HepG2 (cell line): Measurements from ENCODE around the gene DHX16. TPM values are rescaled to one million over a fixed set of nuclear protein-coding genes. Genes with fewer than 3 reads are reported as not detected.

Experiments used
- AKAP8 ChIP-seq: sonication (generic); formaldehyde crosslinking; IDR thresholded peaks from 2 replicates; pipeline ENCODE4 v1.5.1; 2020; ENCODE audit warnings: mild to moderate bottlenecking, missing genetic modification reagents
- ATRX ChIP-seq: sonication (generic); formaldehyde crosslinking; IDR thresholded peaks from 2 replicates; pipeline ENCODE4 v1.4.0; 2020; ENCODE audit warnings: missing genetic modification reagents, borderline replicate concordance
- DNMT3B ChIP-seq: conservative IDR thresholded peaks from 2 replicates; pipeline ENCODE4 v1.6.1; 2016; ENCODE audit warnings: missing biosample characterization, control low read depth
- ERF ChIP-seq: IDR thresholded peaks from 2 replicates; pipeline ENCODE4 v1.6.1; 2018; ENCODE audit warnings: missing biosample characterization, missing genetic modification reagents
- ESRRA ChIP-seq: sonication (generic); formaldehyde crosslinking; IDR thresholded peaks from 2 replicates; pipeline ENCODE4 v1.5.1; 2020; ENCODE audit warnings: mild to moderate bottlenecking, low read depth, missing genetic modification reagents
- GPN1 ChIP-seq: sonication (generic); formaldehyde crosslinking; IDR thresholded peaks from 2 replicates; pipeline ENCODE4 v1.5.1; 2020; ENCODE audit warnings: missing genetic modification reagents, borderline replicate concordance
- HNRNPUL1 ChIP-seq: fragments of 200-400 bp; formaldehyde crosslinking; IDR thresholded peaks from 2 replicates; pipeline ENCODE4 v1.6.1; 2017; ENCODE audit warnings: low read depth, mild to moderate bottlenecking, low read length, moderate library complexity
- HOXA7 ChIP-seq: sonication (generic); formaldehyde crosslinking; IDR thresholded peaks from 2 replicates; pipeline ENCODE4 v1.8.1; 2022; ENCODE audit warnings: mild to moderate bottlenecking, missing genetic modification reagents, moderate library complexity
- KDM3A ChIP-seq: IDR thresholded peaks from 2 replicates; pipeline ENCODE4 v1.6.1; 2018; ENCODE audit warnings: low read depth, missing compliant biosample characterization
- NAIF1 ChIP-seq: sonication (generic); formaldehyde crosslinking; IDR thresholded peaks from 2 replicates; pipeline ENCODE4 v1.5.0; 2020; ENCODE audit warnings: mild to moderate bottlenecking, missing genetic modification reagents, borderline replicate concordance
- NR2F1 ChIP-seq, 2 experiments: fragments of 450-650 bp in 1 of 2; formaldehyde crosslinking in 1 of 2; IDR thresholded peaks; 2 replicates each; pipeline versions ENCODE4 v1.5.0 to v1.6.1; 2016 to 2020; ENCODE audit warnings: mild to moderate bottlenecking in 1 of 2, missing compliant biosample characterization in 1 of 2, missing genetic modification reagents in 1 of 2, moderate library complexity in 1 of 2
- PAX8 ChIP-seq: sonication (generic); formaldehyde crosslinking; IDR thresholded peaks from 2 replicates; pipeline ENCODE4 v1.8.0; 2022; ENCODE audit warnings: mild to moderate bottlenecking, missing genetic modification reagents, borderline replicate concordance
- REXO4 ChIP-seq: sonication (generic); formaldehyde crosslinking; IDR thresholded peaks from 2 replicates; pipeline ENCODE4 v1.8.0; 2022; ENCODE audit warnings: missing genetic modification reagents, mild to moderate bottlenecking, borderline replicate concordance
- SRSF9 ChIP-seq: fragments of 200-400 bp; formaldehyde crosslinking; IDR thresholded peaks from 2 replicates; pipeline ENCODE4 v1.6.1; 2018; ENCODE audit warnings: borderline replicate concordance, mild to moderate bottlenecking, low read depth, low read length; ENCODE audit not compliant: insufficient read depth, poor library complexity, severe bottlenecking
- SRY ChIP-seq: sonication (generic); formaldehyde crosslinking; IDR thresholded peaks from 2 replicates; pipeline ENCODE4 v1.8.0; 2022; ENCODE audit warnings: mild to moderate bottlenecking, missing genetic modification reagents
- ZBTB26 ChIP-seq: IDR thresholded peaks from 2 replicates; pipeline ENCODE4 v1.6.1; 2016; ENCODE audit warnings: missing compliant biosample characterization, missing genetic modification reagents, borderline replicate concordance
- ZFAT ChIP-seq: sonication (generic); formaldehyde crosslinking; conservative IDR thresholded peaks from 2 replicates; pipeline ENCODE4 v1.8.1; 2023; ENCODE audit warnings: missing genetic modification reagents, inconsistent platforms
- ZNF260 ChIP-seq: sonication (generic); formaldehyde crosslinking; IDR thresholded peaks from 2 replicates; pipeline ENCODE4 v1.4.0; 2020; ENCODE audit warnings: missing genetic modification reagents, low read depth, mild to moderate bottlenecking, borderline replicate concordance
- ZNF75D ChIP-seq: sonication (generic); formaldehyde crosslinking; IDR thresholded peaks from 2 replicates; pipeline ENCODE4 v1.8.1; 2023; ENCODE audit warnings: missing genetic modification reagents, mild to moderate bottlenecking, borderline replicate concordance
- ZNF83 ChIP-seq: sonication (generic); formaldehyde crosslinking; IDR thresholded peaks from 2 replicates; pipeline ENCODE4 v1.4.0; 2020; ENCODE audit warnings: missing genetic modification reagents, mild to moderate bottlenecking, borderline replicate concordance
- ZNF839 ChIP-seq: sonication (generic); formaldehyde crosslinking; IDR thresholded peaks from 2 replicates; pipeline ENCODE4 v1.4.0; 2020; ENCODE audit warnings: missing genetic modification reagents, mild to moderate bottlenecking, borderline replicate concordance
- polyA plus RNA-seq, 8 experiments: library from polyadenylated mRNA; depleted of rRNA in 3 of 8; stranded (reverse) in 7 of 8; unstranded in 1 of 8; fragments of >200 nt; fragmentation: Illumina TruSeq in 4 of 8; extraction: Trizol in 4 of 8; gene quantifications; 2 replicates each; pipeline versions ENCODE4 v1.2.1 to v1.2.3, GENCODE V29; 2011 to 2016; ENCODE audit warnings: low read depth in 4 of 8, missing spikeins in 1 of 8, mixed read lengths in 1 of 8; ENCODE audit not compliant: insufficient read depth in 1 of 8
- total RNA-seq, 5 experiments: library from RNA; depleted of rRNA; stranded (reverse); fragments of >200 nt; fragmentation: Illumina TruSeq; extraction: Trizol; gene quantifications; 2 replicates each; pipeline ENCODE4 v1.2.3, GENCODE V29; 2016; ENCODE audit warnings: low read depth in 1 of 5
- TF ChIP-seq, protein P1 (sequence below): sonication (generic); formaldehyde crosslinking; IDR thresholded peaks from 2 replicates; pipeline ENCODE4 v1.8.1; 2023; ENCODE audit warnings: mild to moderate bottlenecking, missing genetic modification reagents
- TF ChIP-seq, protein P2 (sequence below): sonication (generic); formaldehyde crosslinking; IDR thresholded peaks from 2 replicates; pipeline ENCODE4 v1.4.0; 2020; ENCODE audit warnings: mild to moderate bottlenecking, missing genetic modification reagents

DHX16 gene
- total and polyA plus RNA-seq, 2 of the 13 experiments (the other 11 are each of a cell fraction or from before 2014, with no cell fraction given): 57.0 to 58.5 TPM

DNA sequence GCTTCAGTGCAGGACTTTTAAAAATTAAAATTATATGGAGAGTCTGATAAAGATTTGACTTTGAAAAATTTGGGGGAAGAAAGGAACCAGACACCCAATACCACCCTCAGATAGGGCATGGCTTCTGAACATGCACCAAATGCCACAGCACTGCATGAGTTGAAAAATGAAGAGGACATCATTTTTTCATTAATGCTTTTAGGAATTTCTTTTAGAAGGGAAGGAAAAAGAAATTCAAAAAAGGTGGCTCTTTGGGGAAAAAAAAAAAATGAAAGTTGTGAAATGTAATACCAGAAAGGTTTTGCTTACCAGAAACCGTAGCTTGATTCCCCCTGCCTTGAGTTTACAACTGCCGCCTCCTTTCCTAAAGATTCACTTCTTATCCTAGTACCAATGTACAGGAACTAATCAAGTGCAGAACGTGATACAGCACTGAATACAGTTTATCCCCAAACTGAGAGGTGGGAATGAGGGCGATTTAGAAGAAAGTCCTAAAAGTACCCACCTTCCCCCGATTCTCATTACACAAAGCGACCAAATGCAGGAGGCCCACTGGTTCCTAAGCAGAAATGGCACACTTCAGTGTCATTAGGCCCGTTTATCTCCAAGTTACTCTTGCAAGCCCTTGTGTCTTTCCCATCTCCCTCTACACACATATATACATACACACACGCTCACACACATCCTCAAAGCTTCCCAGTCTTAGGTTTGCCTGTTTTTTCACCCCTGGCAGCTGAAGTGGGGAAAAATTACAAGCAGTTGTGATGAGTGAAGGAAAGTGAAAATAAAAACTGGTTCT is 58.6 kb downstream of the DHX16 start (continued):
- TF ChIP-seq SRSF9 (no peak), ERF (no peak), ZNF75D (no peak), HNRNPUL1 (no peak), SRY (CRISPR knock-in tag) (no peak), PAX8 (CRISPR knock-in tag) (no peak), ZNF83 (no peak), REXO4 (no peak), ZFAT (CRISPR knock-in tag) (no peak), AKAP8 (CRISPR knock-in tag) (0 out of 2 replicates have a peak, but pooled peaks have one; percentile 58), GPN1 (CRISPR knock-in tag) (no peak), HOXA7 (CRISPR knock-in tag) (no peak), ESRRA (no peak), DNMT3B (CRISPR knock-in tag) (no peak), ZNF839 (CRISPR knock-in tag) (no peak), NAIF1 (CRISPR knock-in tag) (no peak), NR2F1 (CRISPR knock-in tag; IDR thresholded peaks at IDR 0.05) (no peak), KDM3A (CRISPR knock-in tag) (no peak; the same call in 1 of the 2 replicates), ATRX (no peak), ZNF260 (CRISPR knock-in tag) (no peak), ZBTB26 (CRISPR knock-in tag) (no peak)
- TF ChIP-seq, protein P1, sequence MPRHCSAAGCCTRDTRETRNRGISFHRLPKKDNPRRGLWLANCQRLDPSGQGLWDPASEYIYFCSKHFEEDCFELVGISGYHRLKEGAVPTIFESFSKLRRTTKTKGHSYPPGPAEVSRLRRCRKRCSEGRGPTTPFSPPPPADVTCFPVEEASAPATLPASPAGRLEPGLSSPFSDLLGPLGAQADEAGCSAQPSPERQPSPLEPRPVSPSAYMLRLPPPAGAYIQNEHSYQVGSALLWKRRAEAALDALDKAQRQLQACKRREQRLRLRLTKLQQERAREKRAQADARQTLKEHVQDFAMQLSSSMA (CRISPR knock-in tag): no peak
- TF ChIP-seq, protein P2, sequence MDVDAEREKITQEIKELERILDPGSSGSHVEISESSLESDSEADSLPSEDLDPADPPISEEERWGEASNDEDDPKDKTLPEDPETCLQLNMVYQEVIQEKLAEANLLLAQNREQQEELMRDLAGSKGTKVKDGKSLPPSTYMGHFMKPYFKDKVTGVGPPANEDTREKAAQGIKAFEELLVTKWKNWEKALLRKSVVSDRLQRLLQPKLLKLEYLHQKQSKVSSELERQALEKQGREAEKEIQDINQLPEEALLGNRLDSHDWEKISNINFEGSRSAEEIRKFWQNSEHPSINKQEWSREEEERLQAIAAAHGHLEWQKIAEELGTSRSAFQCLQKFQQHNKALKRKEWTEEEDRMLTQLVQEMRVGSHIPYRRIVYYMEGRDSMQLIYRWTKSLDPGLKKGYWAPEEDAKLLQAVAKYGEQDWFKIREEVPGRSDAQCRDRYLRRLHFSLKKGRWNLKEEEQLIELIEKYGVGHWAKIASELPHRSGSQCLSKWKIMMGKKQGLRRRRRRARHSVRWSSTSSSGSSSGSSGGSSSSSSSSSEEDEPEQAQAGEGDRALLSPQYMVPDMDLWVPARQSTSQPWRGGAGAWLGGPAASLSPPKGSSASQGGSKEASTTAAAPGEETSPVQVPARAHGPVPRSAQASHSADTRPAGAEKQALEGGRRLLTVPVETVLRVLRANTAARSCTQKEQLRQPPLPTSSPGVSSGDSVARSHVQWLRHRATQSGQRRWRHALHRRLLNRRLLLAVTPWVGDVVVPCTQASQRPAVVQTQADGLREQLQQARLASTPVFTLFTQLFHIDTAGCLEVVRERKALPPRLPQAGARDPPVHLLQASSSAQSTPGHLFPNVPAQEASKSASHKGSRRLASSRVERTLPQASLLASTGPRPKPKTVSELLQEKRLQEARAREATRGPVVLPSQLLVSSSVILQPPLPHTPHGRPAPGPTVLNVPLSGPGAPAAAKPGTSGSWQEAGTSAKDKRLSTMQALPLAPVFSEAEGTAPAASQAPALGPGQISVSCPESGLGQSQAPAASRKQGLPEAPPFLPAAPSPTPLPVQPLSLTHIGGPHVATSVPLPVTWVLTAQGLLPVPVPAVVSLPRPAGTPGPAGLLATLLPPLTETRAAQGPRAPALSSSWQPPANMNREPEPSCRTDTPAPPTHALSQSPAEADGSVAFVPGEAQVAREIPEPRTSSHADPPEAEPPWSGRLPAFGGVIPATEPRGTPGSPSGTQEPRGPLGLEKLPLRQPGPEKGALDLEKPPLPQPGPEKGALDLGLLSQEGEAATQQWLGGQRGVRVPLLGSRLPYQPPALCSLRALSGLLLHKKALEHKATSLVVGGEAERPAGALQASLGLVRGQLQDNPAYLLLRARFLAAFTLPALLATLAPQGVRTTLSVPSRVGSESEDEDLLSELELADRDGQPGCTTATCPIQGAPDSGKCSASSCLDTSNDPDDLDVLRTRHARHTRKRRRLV (CRISPR knock-in tag): no peak
